Daoy (cell line): ENCODE data around the gene CBX2. TPM values are rescaled to one million over a fixed set of nuclear protein-coding genes. Genes with fewer than 3 reads are reported as not detected.
A peak's percentile ranks its signal among the peaks of the same experiment; 100 is the strongest.

Experiments
- DNase-seq: peaks from one replicate; pipeline ENCODE4 v3.0.0-alpha.2; 2015; ENCODE audit warnings: low read depth
- total RNA-seq: library from RNA; depleted of rRNA; stranded (reverse); fragments of >200 nt; shearing (Covaris generic); gene quantifications from 2 replicates; pipeline ENCODE4 v1.2.3, GENCODE V29; 2014

The CBX2 gene
- total RNA-seq, 1 experiment from 2014 or later, result 18.3 TPM

DNA sequence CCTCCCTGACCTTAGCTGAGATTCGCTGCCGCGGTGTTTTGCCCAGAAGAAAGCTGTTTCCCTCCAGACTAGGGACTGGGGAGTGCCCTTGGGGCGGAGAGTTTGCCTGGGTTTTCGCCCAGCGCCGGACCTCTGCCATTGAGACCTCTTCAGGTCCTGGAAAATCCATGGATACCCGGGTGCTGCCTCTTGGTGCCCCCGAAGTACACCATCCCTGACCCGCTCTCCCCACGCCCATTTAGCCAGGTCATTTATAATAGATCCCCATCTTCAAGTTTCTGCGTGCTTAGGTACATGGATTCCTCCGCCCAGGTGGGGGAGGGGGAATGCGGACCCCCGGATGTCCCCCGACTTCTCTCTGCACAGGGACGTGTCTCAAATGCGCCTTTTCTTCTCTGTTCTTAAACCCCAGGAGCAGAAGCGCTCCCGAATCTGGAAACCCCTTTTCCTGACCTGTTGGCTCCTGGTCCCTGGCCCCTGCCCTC lies 34.0 kb downstream of the CBX2 start:
- DNase-seq, result no peak

DNA sequence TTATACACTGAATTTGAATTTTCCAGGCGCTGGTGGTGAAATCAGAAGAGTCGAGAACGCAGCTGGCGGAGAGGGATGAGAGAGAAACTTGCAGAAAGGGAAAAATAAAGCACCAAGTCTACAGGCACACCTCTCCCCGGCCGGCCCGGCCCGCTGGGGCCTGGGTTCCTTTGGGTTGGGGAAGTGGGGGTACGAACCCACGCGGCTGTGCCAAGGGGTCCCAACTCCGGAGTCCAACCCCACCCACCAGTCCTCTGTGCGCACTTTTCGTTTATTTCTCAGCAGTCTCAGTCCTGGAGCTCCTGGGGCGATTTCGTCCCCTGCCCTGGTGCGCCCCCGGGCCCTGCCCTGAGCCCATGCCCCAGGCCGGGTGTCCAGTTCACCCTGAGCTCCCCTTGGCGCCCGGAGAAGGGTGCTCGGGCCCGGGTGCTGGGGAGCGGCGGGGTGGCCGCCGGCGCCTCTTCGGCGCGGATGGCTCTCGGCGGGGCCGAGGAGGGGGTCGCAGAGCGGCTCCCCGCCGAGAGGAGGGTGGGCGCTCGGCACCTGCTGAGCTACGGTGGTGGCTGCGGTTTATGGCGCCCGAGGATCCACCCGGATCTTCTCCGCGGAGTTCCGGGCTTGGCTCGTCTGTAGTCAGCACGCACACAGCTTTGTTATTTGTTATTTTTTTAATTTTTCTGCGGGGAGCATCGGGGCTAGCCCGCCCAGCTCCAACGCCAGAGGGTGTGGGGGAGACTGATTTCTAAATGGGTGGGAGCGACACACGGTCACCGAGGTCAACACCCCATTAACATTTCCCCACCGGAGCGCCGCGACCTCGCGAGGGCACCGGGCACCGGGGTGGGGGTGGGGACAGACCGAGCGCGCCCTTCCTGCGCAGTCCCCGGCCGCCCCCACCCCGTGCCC lies 34.7 kb downstream of the CBX2 start:
- no peak for DNase-seq

DNA sequence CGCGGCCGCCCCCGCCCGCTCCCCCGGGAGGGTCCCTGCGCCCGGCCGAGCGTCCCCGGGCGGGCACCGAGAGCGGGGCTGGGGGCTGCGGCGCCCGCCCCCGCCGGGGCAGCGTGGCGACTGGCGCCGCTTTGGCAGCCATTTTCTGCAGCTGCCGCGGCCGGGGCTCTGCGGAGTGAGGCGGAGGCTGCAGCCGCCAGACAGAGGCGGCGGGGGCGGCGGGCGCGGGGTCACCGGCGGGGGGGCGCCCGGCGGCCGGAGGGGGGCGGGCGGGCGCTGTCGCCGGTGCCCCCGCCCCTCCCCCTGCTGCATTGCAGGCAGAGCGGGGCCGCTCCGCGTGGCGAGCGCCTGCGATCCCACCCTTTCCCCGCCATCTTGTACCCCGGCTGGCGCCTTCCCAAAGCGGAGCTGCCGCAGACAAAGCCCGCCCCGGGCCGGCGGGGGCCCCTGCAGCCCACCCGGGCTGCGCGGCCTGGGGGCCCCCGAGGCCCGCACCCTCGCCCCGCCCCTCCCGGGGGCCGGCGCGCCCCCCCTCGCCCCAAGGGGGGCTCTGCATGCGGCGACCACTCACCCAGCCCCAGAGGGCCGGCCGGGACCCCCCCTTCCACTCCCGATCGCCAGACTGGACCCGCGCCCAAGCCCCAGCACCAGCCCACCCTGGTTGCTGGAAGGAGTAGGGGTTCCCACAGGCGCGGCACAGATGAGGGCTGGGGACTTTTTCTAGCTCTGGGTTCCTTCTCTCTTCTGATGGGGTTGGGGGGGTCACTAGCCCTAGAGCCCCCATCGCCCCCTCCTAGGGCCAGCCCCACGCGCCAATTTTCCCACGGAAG lies 35.6 kb downstream of the CBX2 start:
- DNase-seq, result no peak

DNA sequence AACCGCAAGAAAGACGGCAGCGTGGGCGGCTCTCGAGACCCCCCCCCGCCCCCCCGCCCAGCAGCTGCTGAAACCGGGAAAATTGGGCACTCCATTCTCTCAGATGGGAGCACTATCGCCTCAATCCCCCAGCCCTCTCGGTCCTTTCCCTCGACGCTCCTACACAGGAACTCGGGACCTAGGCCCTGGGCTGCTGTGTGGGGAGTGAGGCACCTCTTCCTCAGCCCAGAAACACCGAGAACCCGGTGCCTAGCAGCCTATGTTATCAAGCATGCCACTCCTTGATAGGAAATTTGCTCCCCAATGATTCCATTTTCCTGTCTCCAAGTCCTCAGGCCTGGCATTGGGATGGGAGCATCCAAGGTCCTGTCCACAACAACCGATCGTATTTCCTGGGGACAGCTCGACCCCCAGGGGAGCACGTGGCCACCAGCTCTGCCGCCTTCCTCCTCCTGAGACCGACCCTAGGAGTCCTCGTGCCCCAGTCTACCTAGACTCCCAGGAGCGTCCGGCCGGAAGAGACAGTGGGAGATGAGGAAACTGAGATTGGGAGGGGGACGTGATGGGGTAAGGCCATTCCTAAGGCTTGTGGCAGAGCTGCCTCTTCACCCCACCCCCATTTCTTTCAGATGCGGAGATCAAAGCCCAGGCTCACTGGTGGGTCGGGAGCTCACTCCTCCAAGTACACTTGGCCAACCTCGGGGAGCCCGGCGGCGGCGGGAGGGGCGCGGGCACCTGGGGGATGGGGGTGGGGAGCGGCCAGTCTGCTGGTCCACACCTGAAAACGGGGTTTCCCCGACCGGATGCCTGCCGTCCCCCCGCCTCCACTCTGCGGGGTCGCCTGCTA lies 36.4 kb downstream of the CBX2 start:
- no peak for DNase-seq

DNA sequence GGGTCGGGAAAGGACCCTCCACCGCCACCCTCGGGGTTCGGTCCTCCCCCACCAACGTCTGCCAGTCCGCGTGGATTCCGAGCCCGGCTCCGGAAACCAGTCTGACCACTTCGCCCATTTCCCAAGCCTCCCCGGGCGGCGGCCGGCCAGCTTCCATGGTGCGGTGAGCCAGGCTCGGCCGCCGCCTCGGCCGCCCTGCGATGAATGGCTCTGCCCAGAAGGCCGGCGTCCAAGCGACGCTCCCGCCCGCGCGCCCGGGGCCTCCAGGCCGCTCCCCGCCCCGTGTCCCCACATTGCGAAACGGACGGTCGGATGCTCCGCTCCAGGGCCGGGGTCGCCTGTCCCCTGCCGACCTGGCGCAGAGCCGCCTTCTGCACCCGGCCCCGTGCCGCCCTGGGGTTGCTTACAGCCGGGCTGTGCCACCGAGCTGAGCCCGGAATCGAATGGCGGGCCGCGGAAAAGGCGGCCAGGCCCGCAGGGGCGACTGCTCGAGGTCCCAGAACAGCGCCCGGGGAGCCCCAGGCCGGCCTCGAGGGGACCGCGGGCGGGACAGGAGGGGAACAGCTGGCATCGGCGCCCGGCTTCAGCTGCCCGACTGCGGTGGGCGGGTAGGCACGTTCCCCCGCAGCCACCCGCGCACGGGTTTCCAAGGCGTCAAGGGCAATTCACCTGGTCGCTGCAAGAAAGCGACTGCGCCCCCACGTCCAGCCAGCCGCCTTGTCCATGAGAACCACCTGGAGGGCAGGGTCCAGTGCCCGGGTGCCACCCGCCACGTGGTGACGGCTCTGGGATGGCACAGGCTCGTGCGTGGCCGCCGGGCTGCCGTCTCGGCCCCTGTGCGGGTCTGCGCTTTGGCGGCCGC lies 37.3 kb downstream of the CBX2 start:
- DNase-seq, result no peak

DNA sequence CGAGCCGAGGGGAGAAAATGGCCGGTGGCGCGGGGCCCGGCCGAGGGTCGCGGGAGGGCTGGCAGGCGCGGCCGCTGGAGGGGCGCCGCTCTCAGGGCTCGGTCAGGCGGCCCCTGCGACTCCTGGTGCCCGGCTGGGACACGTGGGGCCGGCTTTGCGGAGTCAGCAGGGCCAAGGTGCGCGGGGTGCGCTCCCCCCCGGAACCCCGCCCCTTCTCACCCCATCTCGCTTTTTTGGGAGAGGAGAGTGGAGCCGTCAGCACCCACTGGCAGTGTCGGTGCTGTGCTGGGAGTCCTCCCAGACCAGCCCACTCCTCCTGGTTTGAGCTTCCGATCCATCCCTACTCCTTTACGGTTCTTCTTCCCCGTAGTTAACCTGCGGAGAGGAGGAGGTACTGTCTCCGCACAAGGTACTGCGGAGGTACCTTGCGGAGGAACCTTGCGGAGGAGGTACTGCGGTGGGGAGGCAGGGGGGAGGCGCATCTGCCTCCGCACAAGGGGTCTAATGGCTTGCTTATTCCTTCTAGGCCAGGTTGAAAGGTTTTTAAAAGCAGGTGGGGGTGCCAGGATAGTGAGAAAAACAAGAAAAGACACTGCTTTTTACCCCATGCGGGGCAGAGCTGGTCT lies 38.0 kb downstream of the CBX2 start:
- no peak for DNase-seq

DNA sequence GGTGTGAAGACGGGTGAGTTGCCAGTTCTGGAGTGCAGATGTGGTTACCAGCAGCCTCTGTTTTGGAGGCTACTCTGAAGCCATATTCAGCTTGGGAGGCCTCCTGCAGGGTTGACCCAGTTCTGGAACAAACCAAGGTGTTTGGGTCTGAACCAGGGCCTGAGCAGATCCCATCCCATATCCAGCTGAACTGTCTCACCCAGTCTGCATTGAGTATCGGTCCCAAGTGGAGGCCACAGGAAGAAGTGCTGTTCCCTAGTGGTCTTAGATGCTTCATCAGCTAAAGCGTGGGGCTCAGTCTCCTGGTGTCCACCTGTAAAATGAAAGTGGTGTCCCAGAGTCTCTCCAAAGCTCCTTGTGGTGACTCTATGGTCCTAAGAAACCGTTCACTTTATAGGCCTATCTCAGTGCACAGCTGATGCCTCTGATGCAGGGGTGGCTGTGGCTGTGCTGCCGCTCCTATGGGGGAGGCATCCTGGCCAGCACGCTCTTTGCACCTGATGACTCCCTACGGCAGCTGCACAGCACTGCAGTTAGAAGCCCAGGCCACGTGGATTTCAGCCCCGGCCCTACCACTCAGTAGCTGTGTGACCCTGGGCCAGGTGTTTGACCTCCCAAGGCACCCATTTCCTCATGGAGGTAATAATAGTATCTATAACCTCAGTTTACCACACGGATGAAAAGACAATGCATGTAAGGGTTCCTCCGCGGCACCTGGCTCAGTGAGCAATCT lies 40.2 kb downstream of the CBX2 start:
- no peak for DNase-seq

DNA sequence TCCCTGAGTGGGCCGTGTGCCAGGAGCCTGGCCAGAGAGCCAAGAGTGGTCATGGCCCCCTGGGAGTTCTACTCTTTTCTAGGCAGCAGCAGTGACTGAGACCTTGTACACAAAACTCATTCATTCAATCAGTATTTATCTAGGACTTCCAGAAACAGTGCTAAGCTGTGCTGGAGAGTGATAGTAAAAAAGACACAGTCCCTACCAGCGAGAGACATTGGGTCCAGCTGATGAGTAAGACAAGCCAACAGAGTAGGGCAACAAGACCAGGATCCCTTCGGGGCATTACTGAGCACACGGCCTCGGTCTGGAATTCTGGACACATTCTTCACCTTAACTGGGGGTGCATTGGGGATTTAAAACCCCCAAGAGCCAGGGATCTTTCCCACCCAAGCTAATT lies 41.1 kb downstream of the CBX2 start:
- no peak for DNase-seq

DNA sequence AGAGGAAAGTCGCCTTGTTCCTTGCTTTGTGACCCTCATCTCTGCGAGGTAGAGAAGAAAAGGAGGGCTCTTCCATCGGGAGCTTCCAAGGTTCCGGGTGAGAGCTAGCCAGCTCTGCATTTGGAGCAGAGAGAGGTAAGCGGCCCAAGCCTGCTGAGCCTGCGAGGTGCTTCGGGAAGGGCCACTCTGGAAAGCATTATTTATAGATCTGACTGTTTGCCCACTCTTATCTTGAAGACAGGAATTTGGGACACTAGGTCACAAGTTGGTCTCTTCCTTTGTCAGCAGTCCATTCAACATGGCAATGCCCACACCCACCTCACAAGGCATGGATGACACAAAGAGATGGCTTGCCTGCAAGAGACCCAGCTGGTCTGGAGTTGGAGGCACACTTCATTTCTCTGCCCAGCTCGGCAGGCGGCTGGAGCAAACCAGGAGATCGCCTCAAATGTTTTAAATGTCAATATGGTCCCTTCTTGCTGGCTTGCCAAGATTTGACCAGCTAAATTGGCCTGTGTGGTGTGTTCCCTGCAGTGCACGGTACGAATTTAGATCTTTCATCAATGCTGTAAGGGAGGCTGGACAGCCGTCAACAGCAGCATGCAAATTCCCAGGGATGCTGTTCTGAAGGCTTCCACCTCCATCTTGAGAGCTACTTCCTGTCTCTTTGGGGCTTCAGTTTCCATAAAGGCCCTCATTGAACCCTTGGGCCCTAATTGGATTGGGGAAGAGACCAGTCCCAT lies 41.8 kb downstream of the CBX2 start:
- no peak for DNase-seq

DNA sequence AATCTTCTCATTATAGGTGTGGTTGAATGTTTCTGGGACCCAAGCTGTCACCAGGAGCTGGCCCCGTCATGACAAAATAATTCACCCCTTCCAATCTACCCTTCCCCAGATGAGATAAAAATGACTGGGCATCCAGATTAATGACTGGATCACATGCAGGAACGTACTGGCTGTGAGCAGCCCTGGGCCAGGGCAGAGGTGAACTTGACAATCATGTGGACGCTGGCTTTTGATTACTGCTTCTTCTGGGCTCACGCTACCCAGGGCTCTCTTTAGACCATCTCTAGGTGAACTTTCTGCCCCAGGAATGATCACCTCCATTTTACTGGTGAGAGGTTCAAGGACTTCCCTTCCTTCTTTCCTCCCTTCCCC lies 43.0 kb downstream of the CBX2 start:
- DNase-seq, result no peak

DNA sequence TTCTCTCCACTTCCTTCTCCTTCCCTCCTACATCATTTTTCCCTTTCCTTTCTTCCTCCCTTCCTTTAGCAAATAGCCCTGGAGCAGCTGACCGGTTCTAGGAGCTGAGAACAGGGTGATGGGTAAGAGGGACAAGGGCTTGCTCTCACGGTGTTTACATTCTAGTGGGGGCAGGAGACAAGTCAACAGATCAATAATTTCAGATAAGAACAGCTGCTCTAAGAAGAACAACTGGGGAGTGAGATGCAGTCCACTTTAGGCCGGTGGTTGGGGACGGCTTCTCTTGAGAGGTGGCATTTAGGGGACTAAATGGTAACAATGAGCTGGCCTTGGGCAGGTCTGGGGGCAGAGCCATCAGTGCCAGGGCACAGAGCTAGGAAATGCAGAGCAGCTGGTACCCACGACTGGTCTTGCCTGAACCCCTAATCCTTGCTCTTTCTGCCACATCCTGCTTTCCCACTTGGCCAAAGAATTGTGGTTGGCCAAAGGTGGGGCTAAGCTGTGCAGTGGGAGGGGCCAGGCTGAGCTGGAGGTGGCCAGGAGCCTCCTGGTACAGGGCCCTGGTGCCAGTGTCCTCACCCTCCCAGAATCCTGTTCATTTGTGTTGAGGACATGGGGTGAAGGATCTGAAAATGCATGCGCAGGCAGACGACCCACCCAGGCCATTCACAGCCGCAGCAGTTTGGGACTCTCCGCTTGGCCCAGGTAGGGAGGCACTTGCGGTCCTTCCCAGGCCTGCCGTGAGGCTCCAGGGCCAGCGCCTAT lies 43.6 kb downstream of the CBX2 start:
- DNase-seq, result no peak

DNA sequence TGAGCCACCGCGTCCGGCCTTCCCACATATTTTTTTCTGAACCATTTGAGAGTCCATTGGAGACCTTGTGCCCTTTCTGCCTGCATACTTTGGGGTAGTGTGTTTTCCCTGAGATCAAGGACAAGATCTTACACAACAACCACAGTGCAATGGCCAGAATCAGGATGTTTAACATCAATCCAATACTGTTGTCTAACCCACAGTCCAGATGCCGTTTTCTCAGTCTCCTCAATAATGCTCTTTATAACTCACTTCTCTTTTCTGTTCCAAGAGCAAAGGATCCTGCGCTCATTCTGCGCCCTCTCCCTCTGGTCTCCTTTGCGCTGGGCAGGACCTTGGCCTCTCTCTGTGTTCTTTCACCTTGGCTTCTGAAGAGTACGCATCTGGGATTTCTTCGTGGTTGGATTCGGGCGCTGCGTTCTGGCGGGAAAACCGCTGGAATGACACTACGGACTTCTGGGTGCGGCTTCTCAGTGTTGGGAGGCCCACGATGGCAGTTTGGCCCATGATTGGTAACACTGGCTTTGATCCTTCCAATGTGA lies 44.7 kb downstream of the CBX2 start:
- no peak for DNase-seq

DNA sequence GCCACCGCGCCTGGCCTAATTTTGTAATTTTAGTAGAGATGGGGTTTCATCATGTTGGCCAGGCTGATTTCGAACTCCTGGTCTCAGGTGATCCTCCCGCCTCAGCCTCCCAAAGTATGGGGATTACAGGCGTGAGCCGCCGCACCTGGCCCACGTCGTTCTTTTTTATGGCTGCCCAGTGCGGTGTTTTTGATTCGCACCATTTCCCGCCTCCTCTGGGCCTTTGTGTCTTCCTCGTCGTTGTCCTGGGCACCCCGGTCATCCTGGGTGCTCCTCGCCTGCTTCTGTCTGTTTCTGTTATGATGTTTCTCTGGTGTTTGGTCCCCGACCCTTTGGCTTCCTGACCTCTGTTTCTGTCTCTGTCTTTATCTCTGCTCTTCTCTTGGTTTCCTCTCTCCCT lies 46.3 kb downstream of the CBX2 start:
- DNase-seq, result no peak

DNA sequence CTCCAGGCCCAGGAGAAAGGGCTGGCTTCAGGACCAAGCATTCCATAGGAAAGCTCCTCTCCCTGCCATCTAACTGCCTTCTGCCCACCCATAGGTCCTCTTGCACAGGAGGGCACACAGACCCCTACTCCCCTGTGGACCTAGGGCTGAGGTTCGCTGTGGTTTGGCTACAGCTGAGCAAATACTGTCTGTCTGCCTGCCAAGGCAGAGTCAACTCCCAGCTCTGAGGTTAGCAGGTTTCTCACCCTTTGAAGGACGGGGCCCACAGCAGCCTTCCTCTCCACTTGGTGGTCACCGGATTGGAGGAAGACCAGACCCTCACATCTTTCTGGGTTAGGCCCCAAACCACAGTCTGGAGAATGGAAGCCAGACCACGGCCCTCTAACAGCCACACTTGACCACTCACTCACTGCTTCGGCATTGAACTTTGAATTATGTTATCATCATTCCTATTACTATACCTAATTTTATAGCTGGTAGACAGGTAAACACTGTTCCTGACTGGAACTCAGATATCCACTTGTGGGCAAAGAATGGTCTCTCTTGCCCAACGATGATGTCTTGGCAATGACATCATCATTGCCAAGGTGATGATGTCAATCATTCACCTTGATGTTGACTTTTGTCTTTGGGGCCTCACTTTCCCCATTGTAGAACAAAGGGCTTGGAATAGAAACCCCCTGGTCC lies 47.1 kb downstream of the CBX2 start:
- DNase-seq, result no peak

DNA sequence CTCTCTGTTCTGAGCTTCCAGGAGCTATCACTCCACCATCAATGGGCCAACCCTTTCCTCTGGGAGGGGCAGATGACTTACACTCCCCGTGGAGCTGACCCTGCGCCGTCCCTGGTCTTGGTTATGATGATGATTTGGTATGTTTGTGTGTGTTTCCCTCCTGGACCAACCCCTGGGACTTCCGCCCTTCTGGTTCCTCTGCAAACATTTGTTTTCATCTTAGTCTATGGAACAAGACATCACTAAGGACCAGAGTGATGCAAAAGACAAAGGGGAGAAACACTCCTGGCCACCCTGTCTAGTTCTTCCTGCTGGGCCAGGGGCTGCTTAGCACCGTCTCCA lies 47.6 kb downstream of the CBX2 start:
- no peak for DNase-seq

DNA sequence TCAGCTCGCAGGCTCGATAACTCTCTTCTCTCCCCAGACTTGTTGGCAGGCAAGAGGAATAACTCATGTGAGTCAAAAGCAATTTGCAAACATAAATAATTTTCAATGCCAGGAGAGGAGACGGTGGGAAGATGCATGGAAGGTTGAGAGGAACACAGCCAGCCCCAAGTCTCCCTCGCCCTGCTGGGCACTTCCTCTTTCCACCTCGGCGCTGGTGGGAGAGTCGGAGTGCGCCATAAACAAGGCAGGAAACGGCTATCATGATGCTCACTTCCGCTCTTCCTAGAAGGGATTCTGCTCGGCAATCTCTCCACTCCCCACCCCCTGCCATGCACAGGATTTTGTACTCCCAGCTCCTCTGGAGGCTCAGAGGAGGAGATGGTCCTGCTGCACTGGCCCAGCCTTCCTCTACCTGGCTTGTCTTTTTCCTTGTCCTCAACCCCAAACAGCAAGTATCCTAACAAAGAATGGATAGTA lies 48.3 kb downstream of the CBX2 start:
- peak; percentile 22 for DNase-seq

DNA sequence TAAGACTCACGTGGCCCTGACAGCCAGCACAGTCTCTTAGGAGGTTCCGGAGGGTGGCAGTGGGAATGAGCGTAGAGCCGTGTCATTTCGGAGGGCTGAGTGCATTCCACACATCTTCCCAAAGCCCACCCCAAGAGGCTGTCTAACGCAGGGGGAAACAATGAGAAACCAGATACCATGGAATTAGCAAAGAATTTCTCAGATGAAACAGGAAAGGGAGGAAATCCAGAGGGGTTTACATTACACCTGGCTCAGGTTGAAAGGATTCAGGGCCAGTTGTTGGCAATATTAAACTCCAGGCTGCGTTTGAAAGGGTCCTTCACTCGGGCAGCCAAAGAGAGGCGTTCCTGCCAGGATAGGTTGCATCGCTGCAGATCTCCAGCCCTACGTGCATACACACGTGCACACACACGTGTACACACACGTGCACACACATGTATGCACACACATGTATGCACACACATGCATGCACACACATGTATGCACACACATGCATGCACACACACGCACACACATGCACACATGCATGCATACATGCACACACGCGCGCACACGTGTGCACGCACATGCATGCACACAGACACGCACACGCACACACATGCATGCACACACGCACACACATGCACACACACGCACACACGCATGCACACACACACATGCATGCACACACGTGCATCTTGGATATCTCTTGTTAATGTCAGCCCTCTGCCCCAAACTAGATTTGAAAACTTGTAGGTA lies 49.1 kb downstream of the CBX2 start:
- DNase-seq, result no peak
